DOHH2 (cell line): Measurements from ENCODE around the gene HAND1.

Source experiments
- H3F3A ChIP-seq: fragments of 200-600 bp; sonication (generic), shearing (Covaris generic); 2 replicates; pipeline ENCODE4 v1.6.0; 2016; ENCODE audit warnings: antibody characterized with exemption, mild to moderate bottlenecking; ENCODE audit not compliant: control insufficient read depth, insufficient read depth
- H3K27ac ChIP-seq: fragments of 200-600 bp; sonication (generic); 2 replicates; pipeline ENCODE4 v1.5.1; 2014; ENCODE audit warnings: low read depth, mild to moderate bottlenecking, low read length, moderate library complexity
- H3K27me3 ChIP-seq: fragments of 200-600 bp; sonication (generic); 2 replicates; pipeline ENCODE4 v1.6.1; 2014; ENCODE audit warnings: mild to moderate bottlenecking, low read length, mixed read lengths; ENCODE audit not compliant: control insufficient read depth
- H3K36me3 ChIP-seq: fragments of 200-600 bp; sonication (generic); 2 replicates; pipeline ENCODE4 v1.6.1; 2014; ENCODE audit warnings: mild to moderate bottlenecking, low read length, moderate library complexity, mixed read lengths; ENCODE audit not compliant: control insufficient read depth
- H3K4me1 ChIP-seq: fragments of 200-600 bp; sonication (generic); 2 replicates; pipeline ENCODE4 v1.6.1; 2014; ENCODE audit warnings: mild to moderate bottlenecking, low read length, mixed read lengths; ENCODE audit not compliant: control insufficient read depth
- H3K4me2 ChIP-seq: fragments of 200-600 bp; sonication (generic); 2 replicates; pipeline ENCODE4 v1.6.0; 2014; ENCODE audit warnings: mild to moderate bottlenecking, low read length, moderate library complexity
- H3K4me3 ChIP-seq: fragments of 200-600 bp; sonication (generic); 2 replicates; pipeline ENCODE4 v1.5.1; 2014; ENCODE audit warnings: mild to moderate bottlenecking, low read length, mixed read lengths
- H3K79me2 ChIP-seq: fragments of 200-600 bp; sonication (generic); 2 replicates; pipeline ENCODE4 v1.6.1; 2014; ENCODE audit warnings: mild to moderate bottlenecking, low read length, mixed read lengths; ENCODE audit not compliant: control insufficient read depth
- H3K9me2 ChIP-seq: fragments of 200-600 bp; sonication (generic); replicated peaks from 2 replicates; pipeline ENCODE4 v1.6.1; 2014; ENCODE audit warnings: mild to moderate bottlenecking, low read length, mixed read lengths; ENCODE audit not compliant: control insufficient read depth
- H3K9me3 ChIP-seq: fragments of 200-600 bp; sonication (generic); 2 replicates; pipeline ENCODE4 v1.6.1; 2014; ENCODE audit warnings: antibody characterized with exemption, low read length, mixed read lengths; ENCODE audit not compliant: control insufficient read depth, insufficient read depth
- H4K20me1 ChIP-seq: fragments of 200-600 bp; sonication (generic); 2 replicates; pipeline ENCODE4 v1.6.0; 2014; ENCODE audit warnings: low read depth, mild to moderate bottlenecking, antibody characterized with exemption, low read length, moderate library complexity; ENCODE audit not compliant: control insufficient read depth, insufficient read depth
- EZH2phosphoT487 ChIP-seq: fragments of 200-600 bp; sonication (generic); IDR thresholded peaks from 2 replicates; pipeline ENCODE4 v1.6.1; 2017; ENCODE audit warnings: borderline replicate concordance, mild to moderate bottlenecking, antibody characterized with exemption, low read length, moderate library complexity, mixed read lengths
- TF ChIP-seq, protein P1 (sequence below): fragments of 200-600 bp; sonication (generic); IDR thresholded peaks from one replicate; pipeline ENCODE4 v1.5.1; 2014; ENCODE audit warnings: antibody characterized with exemption, mild to moderate bottlenecking, low read depth, low read length; ENCODE audit not compliant: poor library complexity, severe bottlenecking

HAND1 gene

DNA sequence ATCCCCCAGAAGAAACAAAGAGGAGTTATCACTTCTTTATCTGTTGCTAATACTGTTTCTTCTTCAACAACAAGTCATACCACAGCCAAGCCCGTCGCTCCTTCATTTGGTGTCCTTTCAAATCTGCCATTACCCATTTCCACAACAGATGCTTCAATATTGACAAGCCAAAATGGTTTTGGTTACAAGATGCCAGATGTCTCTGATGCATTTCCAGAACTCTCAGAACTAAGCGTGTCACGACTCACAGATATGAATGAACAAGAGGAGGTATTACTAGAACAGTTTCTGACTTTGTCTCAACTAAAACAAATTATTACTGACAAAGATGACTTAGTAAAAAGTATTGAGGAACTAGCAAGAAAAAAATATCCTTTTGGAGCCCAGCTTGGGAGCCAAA lies 16.0 kb upstream of the HAND1 start:
- H3K36me3 ChIP-seq, result no peaks in the 10 kb centered on the region
- H3F3A ChIP-seq, result no peaks in the 10 kb centered on the region
- TF ChIP-seq, protein P1, sequence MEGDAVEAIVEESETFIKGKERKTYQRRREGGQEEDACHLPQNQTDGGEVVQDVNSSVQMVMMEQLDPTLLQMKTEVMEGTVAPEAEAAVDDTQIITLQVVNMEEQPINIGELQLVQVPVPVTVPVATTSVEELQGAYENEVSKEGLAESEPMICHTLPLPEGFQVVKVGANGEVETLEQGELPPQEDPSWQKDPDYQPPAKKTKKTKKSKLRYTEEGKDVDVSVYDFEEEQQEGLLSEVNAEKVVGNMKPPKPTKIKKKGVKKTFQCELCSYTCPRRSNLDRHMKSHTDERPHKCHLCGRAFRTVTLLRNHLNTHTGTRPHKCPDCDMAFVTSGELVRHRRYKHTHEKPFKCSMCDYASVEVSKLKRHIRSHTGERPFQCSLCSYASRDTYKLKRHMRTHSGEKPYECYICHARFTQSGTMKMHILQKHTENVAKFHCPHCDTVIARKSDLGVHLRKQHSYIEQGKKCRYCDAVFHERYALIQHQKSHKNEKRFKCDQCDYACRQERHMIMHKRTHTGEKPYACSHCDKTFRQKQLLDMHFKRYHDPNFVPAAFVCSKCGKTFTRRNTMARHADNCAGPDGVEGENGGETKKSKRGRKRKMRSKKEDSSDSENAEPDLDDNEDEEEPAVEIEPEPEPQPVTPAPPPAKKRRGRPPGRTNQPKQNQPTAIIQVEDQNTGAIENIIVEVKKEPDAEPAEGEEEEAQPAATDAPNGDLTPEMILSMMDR, result no peak
- TF ChIP-seq EZH2phosphoT487, result no peak
- H3K79me2 ChIP-seq, result no peaks in the 10 kb centered on the region
- no peaks in the 10 kb centered on the region for H3K9me2 ChIP-seq
- H3K4me1 ChIP-seq, result no peaks in the 10 kb centered on the region
- no peaks in the 10 kb centered on the region for H3K9me3 ChIP-seq
- no peak overlapping the region for H3K4me3 ChIP-seq
- peaks cover 18% of the 10 kb centered on the region for H3K27me3 ChIP-seq
- H4K20me1 ChIP-seq, result no peaks in the 10 kb centered on the region
- no peak overlapping the region for H3K27ac ChIP-seq
- no peak overlapping the region for H3K4me2 ChIP-seq

DNA sequence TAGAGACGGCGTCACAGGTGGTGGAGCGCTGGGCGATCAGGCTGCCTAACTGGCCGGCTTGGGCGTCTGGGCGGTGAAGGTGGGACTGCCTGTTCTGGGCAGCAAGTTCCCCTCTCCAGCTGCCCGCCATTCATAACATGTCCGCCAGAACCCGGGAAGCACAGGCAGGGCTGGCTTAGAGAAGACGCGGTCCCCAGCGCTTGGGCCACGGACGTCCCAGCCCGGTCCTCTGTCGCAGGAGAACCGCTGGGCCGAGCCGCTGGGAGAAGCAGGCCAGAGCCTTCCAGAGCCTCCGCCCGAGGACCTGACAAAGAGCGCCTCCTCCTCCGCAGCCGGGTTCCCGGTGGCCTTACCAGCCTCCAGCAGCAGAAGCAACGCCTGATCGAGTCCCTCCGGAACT lies 15.2 kb upstream of the HAND1 start:
- no peak overlapping the region for H3K4me2 ChIP-seq

DNA sequence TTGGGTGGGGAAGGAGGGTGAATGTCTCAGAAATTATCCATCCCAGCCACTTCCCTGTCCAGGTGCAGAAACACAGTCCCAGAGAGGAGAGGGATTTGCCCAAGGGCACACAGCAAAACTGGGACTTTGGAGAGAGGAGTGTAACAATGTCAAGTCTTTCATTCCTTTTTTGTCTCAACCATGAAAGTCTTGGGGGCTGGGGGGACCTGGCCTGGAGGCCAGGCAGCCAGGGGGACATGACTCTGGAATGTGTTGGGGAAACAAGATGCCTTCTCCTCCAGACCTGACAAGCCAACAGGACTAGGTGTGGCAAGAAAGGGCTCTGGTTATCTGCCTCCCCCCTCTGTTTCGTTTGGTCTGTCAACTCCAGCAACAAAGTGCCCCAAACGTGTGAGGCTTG lies 13.9 kb upstream of the HAND1 start:
- peaks cover 32% of the 10 kb centered on the region for H3K27me3 ChIP-seq
- H3K9me3 ChIP-seq, result no peaks in the 10 kb centered on the region
- H4K20me1 ChIP-seq, result no peaks in the 10 kb centered on the region
- no peaks in the 10 kb centered on the region for H3K9me2 ChIP-seq
- no peaks in the 10 kb centered on the region for H3K4me1 ChIP-seq
- no peaks in the 10 kb centered on the region for H3K79me2 ChIP-seq
- TF ChIP-seq EZH2phosphoT487, result no peak
- TF ChIP-seq, protein P1, result no peak
- no peak overlapping the region for H3K4me2 ChIP-seq
- H3K36me3 ChIP-seq, result no peaks in the 10 kb centered on the region
- H3K4me3 ChIP-seq, result no peak overlapping the region
- no peaks in the 10 kb centered on the region for H3F3A ChIP-seq
- H3K27ac ChIP-seq, result no peak overlapping the region

More for the DNA sequence above, 15.2 kb upstream of the HAND1 start:
- H3K27me3 ChIP-seq, result peaks cover 23% of the 10 kb centered on the region
- H3K4me3 ChIP-seq, result no peak overlapping the region
- TF ChIP-seq, protein P1, result no peak
- TF ChIP-seq EZH2phosphoT487, result no peak
- H3K9me3 ChIP-seq, result no peaks in the 10 kb centered on the region
- H3K36me3 ChIP-seq, result no peaks in the 10 kb centered on the region
- H3K9me2 ChIP-seq, result no peaks in the 10 kb centered on the region
- H3F3A ChIP-seq, result no peaks in the 10 kb centered on the region
- no peaks in the 10 kb centered on the region for H3K79me2 ChIP-seq
- no peaks in the 10 kb centered on the region for H3K4me1 ChIP-seq
- no peaks in the 10 kb centered on the region for H4K20me1 ChIP-seq
- no peak overlapping the region for H3K27ac ChIP-seq

DNA sequence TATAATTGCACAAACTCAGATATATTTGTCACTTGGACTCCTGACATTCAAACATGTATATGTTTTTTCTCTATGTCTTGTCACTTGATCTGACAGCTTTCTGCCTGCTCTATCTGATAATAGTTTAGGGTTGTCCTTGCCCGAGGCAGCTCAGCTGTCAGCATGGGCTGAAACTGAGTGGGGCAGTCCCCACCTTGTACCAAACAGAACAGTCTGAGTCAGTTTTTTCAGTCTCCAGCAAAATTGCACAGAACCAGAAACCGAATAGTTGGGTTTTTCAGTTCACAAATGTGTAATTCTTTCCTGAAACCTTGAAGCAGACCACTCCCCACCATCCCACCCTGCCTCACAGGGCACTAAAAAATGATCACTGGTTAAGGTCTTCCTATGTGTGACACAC lies 9.5 kb upstream of the HAND1 start:
- no peaks in the 10 kb centered on the region for H4K20me1 ChIP-seq
- H3F3A ChIP-seq, result no peaks in the 10 kb centered on the region
- no peak overlapping the region for H3K4me3 ChIP-seq
- no peak overlapping the region for H3K4me2 ChIP-seq
- no peaks in the 10 kb centered on the region for H3K79me2 ChIP-seq
- no peaks in the 10 kb centered on the region for H3K9me3 ChIP-seq
- H3K36me3 ChIP-seq, result no peaks in the 10 kb centered on the region
- TF ChIP-seq, protein P1, result no peak
- TF ChIP-seq EZH2phosphoT487, result no peak
- H3K4me1 ChIP-seq, result no peaks in the 10 kb centered on the region
- H3K27ac ChIP-seq, result no peak overlapping the region
- no peaks in the 10 kb centered on the region for H3K9me2 ChIP-seq
- H3K27me3 ChIP-seq, result peaks cover 57% of the 10 kb centered on the region
